ENCODE measurements around the gene RAPGEF6. TPM values are rescaled to one million over a fixed set of nuclear protein-coding genes. Genes with fewer than 3 reads are reported as not detected.

RAPGEF6 gene
- total RNA-seq, 5 donors from 2014 or later (not counting 1 experiment from before 2014, with no cell fraction given): 82.9 to 122 (median 87.7) TPM

DNA sequence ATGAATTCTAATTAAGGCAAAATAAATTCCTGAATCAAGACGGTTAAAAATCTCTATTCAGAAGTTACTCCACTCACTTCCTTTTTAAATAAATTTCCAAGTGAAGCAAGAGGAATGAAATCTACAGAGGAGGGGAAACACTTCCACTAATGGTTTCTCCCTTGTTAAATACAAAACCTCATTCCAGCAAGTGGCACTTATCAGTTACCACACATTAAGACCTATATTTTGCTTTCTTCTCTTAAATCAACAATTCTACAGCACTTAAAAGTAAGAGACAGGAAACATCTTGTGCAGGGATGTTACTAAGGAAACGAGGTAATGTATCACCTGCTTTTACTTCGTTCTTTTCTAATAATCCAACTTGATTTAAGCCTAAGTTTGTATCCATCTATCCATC is 172.6 kb downstream of the RAPGEF6 start:
- CTCF ChIA-PET: interaction anchor here in 1 of 2 donors (0.5 to 0.9 kb wide), 2 partner anchors 8 to 355 kb away, joined by 3 read pairs; no protein-coding TSS in a partner anchor
- Mint-ChIP-seq H3K27me3 (no peaks in the 10 kb centered on the region), H3K4me1 (peaks cover 56 to 74% (median 58%) of the 10 kb centered on the region in 3 donors), H3K36me3 (peaks cover 55% of the 10 kb centered on the region), H3K27ac (peak overlapping the region; percentile 59 to 65), H3K4me3 (peak overlapping the region in 1 of 3 donors; percentile 32), H3K9me3 (no peaks in the 10 kb centered on the region)
- ATAC-seq (replicated peaks in 1 of 4) (peak in 2 of 4 experiments; percentile 55 to 72), DNase-seq (no peak)
- no peaks in the 10 kb centered on the region for H3K9me3 ChIP-seq
- no CpG with 5 or more reads among the region's 3 CpGs for WGBS (ENCODE audit: insufficient coverage)
- no peak overlapping the region for H3K27ac ChIP-seq (ENCODE audit: low read length)
- POLR2A ChIA-PET: interaction anchor here in 1 of 2 donors (0.6 kb wide), 1 partner anchor 19 kb away, joined by 4 read pairs; no protein-coding TSS in a partner anchor
- peaks cover 4 to 42% of the 10 kb centered on the region in 2 donors for H3K36me3 ChIP-seq (ENCODE audit: control insufficient read depth in 2 of 2, extremely low read depth in 1 of 2, insufficient read depth in 1 of 2, low read length in 1 of 2)
- H3K4me3 ChIP-seq (ENCODE audit: control insufficient read depth in 1 of 2, extremely low read depth in 1 of 2, low read length in 1 of 2): no peak overlapping the region
- H3K4me1 ChIP-seq (ENCODE audit: control insufficient read depth in 1 of 2, extremely low read depth in 1 of 2, insufficient read depth in 2 of 2, low read length in 2 of 2): peaks cover 0 to 19% of the 10 kb centered on the region in 2 experiments
- H3K27me3 ChIP-seq (replicated peaks in 1 of 2; ENCODE audit: control insufficient read depth in 2 of 2, extremely low read depth in 1 of 2, insufficient read depth in 2 of 2, low read length in 1 of 2): no peaks in the 10 kb centered on the region

DNA sequence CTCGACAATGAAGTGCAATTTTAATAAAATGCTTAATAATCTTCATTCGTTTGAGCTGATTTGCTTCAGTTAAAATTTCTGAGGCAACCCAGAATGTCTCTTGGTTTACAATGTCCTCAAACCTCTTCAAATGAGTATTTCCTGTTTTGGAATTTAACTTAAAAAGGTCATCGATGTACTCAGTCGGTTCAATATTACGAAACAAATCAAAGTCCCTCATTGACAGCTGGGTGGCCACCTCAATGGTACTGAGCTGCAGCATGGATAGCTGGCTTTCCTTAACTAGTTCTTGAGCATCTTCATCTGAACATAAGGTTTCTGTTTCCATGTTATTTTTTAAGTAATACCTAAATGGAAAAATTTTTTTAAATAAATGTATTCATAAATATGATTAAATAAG is 173.3 kb downstream of the RAPGEF6 start:
- Mint-ChIP-seq H3K36me3 (peaks cover 52% of the 10 kb centered on the region), H3K27ac (peak overlapping the region in 1 of 2 donors; percentile 60), H3K4me1 (peaks cover 52 to 68% (median 54%) of the 10 kb centered on the region in 3 donors), H3K4me3 (no peak overlapping the region), H3K9me3 (no peaks in the 10 kb centered on the region), H3K27me3 (no peaks in the 10 kb centered on the region)
- POLR2A ChIA-PET: interaction anchor here in 1 of 2 donors (0.6 kb wide), 1 partner anchor 1921 kb away, joined by 3 read pairs; no protein-coding TSS in a partner anchor
- Histone ChIP-seq H3K27ac (ENCODE audit: low read length) (no peak overlapping the region), H3K27me3 (replicated peaks in 1 of 2; ENCODE audit: control insufficient read depth in 2 of 2, extremely low read depth in 1 of 2, insufficient read depth in 2 of 2, low read length in 1 of 2) (no peaks in the 10 kb centered on the region), H3K36me3 (ENCODE audit: control insufficient read depth in 2 of 2, extremely low read depth in 1 of 2, insufficient read depth in 1 of 2, low read length in 1 of 2) (peaks cover 4 to 42% of the 10 kb centered on the region in 2 donors), H3K4me1 (ENCODE audit: control insufficient read depth in 1 of 2, extremely low read depth in 1 of 2, insufficient read depth in 2 of 2, low read length in 2 of 2) (peaks cover 0 to 19% of the 10 kb centered on the region in 2 experiments), H3K4me3 (ENCODE audit: control insufficient read depth in 1 of 2, extremely low read depth in 1 of 2, low read length in 1 of 2) (no peak overlapping the region), H3K9me3 (no peaks in the 10 kb centered on the region)
- ATAC-seq (replicated peaks in 1 of 4) (no peak), DNase-seq (no peak)
- CTCF ChIA-PET: no interaction called here
- 80% methylated on average over 4 of the region's 5 CpGs for WGBS (ENCODE audit: insufficient coverage)

GRCh38 chr5:131460867-131461572 is 174.0 kb downstream of the RAPGEF6 start:
- no peak for ATAC-seq (replicated peaks in 1 of 4)
- Mint-ChIP-seq H3K9me3 (no peaks in the 10 kb centered on the region), H3K4me3 (peak overlapping the region in 1 of 3 donors; percentile 54), H3K4me1 (peaks cover 52 to 63% (median 52%) of the 10 kb centered on the region in 3 donors), H3K36me3 (peaks cover 54% of the 10 kb centered on the region), H3K27ac (peak overlapping the region; percentile 60 to 91), H3K27me3 (no peaks in the 10 kb centered on the region)
- no peaks in the 10 kb centered on the region for H3K27me3 ChIP-seq (replicated peaks in 1 of 2; ENCODE audit: control insufficient read depth in 2 of 2, extremely low read depth in 1 of 2, insufficient read depth in 2 of 2, low read length in 1 of 2)
- ChIA-PET CTCF (no interaction called here), POLR2A (interaction anchor here (0.5 to 0.6 kb wide), 4 partner anchors 9 to 1922 kb away, joined by 3 to 7 read pairs (median 5); no protein-coding TSS in a partner anchor)
- no peak for DNase-seq
- no CpG with 5 or more reads among the region's 3 CpGs for WGBS (ENCODE audit: insufficient coverage)
- peak overlapping the region; percentile 6 for H3K27ac ChIP-seq (ENCODE audit: low read length)
- H3K4me3 ChIP-seq (ENCODE audit: control insufficient read depth in 1 of 2, extremely low read depth in 1 of 2, low read length in 1 of 2): no peak overlapping the region
- H3K4me1 ChIP-seq (ENCODE audit: control insufficient read depth in 1 of 2, extremely low read depth in 1 of 2, insufficient read depth in 2 of 2, low read length in 2 of 2): peaks cover 0 to 19% of the 10 kb centered on the region in 2 experiments
- H3K36me3 ChIP-seq (ENCODE audit: control insufficient read depth in 2 of 2, extremely low read depth in 1 of 2, insufficient read depth in 1 of 2, low read length in 1 of 2): peaks cover 7 to 47% of the 10 kb centered on the region in 2 donors
- H3K9me3 ChIP-seq: no peaks in the 10 kb centered on the region

DNA sequence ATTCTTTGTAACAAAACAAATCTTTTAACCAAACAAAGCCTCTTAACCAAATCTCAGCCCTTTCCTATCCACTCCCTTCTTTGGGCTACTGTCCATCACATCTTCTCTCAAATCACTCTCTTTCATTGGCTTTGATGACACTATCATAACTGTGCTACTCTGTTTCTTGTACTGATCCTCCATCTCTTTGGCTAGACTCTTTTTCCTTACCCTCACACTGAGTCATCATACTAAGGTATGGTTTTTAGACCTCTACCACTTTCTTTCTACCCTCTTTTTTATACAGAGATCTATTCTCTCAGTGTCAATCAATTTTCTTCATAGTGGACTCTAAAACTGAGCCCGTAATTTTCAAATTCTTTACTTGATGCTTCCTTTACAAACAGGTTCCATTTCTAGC is 174.9 kb downstream of the RAPGEF6 start:
- H3K36me3 Mint-ChIP-seq: peaks cover 63% of the 10 kb centered on the region
- H3K27ac Mint-ChIP-seq: peak overlapping the region; percentile 50 to 59
- no CpG with 5 or more reads among the region's 1 CpG for WGBS (ENCODE audit: insufficient coverage)
- ATAC-seq (replicated peaks in 1 of 4): no peak
- no peaks in the 10 kb centered on the region for H3K9me3 Mint-ChIP-seq
- POLR2A ChIA-PET: interaction anchor here (0.6 kb wide), 2 partner anchors 8 kb away, joined by 3 read pairs; no protein-coding TSS in a partner anchor
- no peaks in the 10 kb centered on the region for H3K27me3 Mint-ChIP-seq
- no peaks in the 10 kb centered on the region for H3K27me3 ChIP-seq (replicated peaks in 1 of 2; ENCODE audit: control insufficient read depth in 2 of 2, extremely low read depth in 1 of 2, insufficient read depth in 2 of 2, low read length in 1 of 2)
- H3K4me3 Mint-ChIP-seq: no peak overlapping the region
- H3K4me1 ChIP-seq (ENCODE audit: control insufficient read depth in 1 of 2, extremely low read depth in 1 of 2, insufficient read depth in 2 of 2, low read length in 2 of 2): peaks cover 0 to 19% of the 10 kb centered on the region in 2 experiments
- peaks cover 9 to 52% of the 10 kb centered on the region in 2 donors for H3K36me3 ChIP-seq (ENCODE audit: control insufficient read depth in 2 of 2, extremely low read depth in 1 of 2, insufficient read depth in 1 of 2, low read length in 1 of 2)
- no peaks in the 10 kb centered on the region for H3K9me3 ChIP-seq
- CTCF ChIA-PET: no interaction called here
- DNase-seq: no peak
- H3K4me3 ChIP-seq (ENCODE audit: control insufficient read depth in 1 of 2, extremely low read depth in 1 of 2, low read length in 1 of 2): no peak overlapping the region
- peaks cover 47 to 60% (median 52%) of the 10 kb centered on the region in 3 donors for H3K4me1 Mint-ChIP-seq
- no peak overlapping the region for H3K27ac ChIP-seq (ENCODE audit: low read length)

GRCh38 chr5:131459216-131459615 is 175.8 kb downstream of the RAPGEF6 start:
- Histone ChIP-seq H3K36me3 (ENCODE audit: control insufficient read depth in 2 of 2, extremely low read depth in 1 of 2, insufficient read depth in 1 of 2, low read length in 1 of 2) (peaks cover 9 to 58% of the 10 kb centered on the region in 2 donors), H3K4me3 (ENCODE audit: control insufficient read depth in 1 of 2, extremely low read depth in 1 of 2, low read length in 1 of 2) (no peak overlapping the region), H3K27ac (ENCODE audit: low read length) (no peak overlapping the region), H3K27me3 (replicated peaks in 1 of 2; ENCODE audit: control insufficient read depth in 2 of 2, extremely low read depth in 1 of 2, insufficient read depth in 2 of 2, low read length in 1 of 2) (no peaks in the 10 kb centered on the region), H3K4me1 (ENCODE audit: control insufficient read depth in 1 of 2, extremely low read depth in 1 of 2, insufficient read depth in 2 of 2, low read length in 2 of 2) (peaks cover 0 to 19% of the 10 kb centered on the region in 2 experiments), H3K9me3 (no peaks in the 10 kb centered on the region)
- Mint-ChIP-seq H3K27me3 (no peaks in the 10 kb centered on the region), H3K4me1 (peaks cover 49 to 60% (median 52%) of the 10 kb centered on the region in 3 donors), H3K36me3 (peaks cover 72% of the 10 kb centered on the region), H3K9me3 (no peaks in the 10 kb centered on the region), H3K4me3 (no peak overlapping the region), H3K27ac (peak overlapping the region in 1 of 2 donors; percentile 74)
- DNase-seq: no peak
- no peak for ATAC-seq (replicated peaks in 1 of 4)
- POLR2A ChIA-PET: interaction anchor here (0.6 kb wide), 2 partner anchors 9 kb away, joined by 3 read pairs; no protein-coding TSS in a partner anchor
- CTCF ChIA-PET: no interaction called here

GRCh38 chr5:131457193-131457592 is 177.8 kb downstream of the RAPGEF6 start:
- peaks cover 38 to 48% (median 44%) of the 10 kb centered on the region in 3 donors for H3K4me1 Mint-ChIP-seq

More at GRCh38 chr5:131457193-131457592, 177.8 kb downstream of the RAPGEF6 start:
- Mint-ChIP-seq H3K36me3 (peaks cover 73% of the 10 kb centered on the region), H3K9me3 (no peaks in the 10 kb centered on the region), H3K27ac (no peak overlapping the region), H3K27me3 (no peaks in the 10 kb centered on the region), H3K4me3 (no peak overlapping the region)
- ATAC-seq (replicated peaks in 1 of 4) (no peak), DNase-seq (no peak)
- Histone ChIP-seq H3K27me3 (replicated peaks in 1 of 2; ENCODE audit: control insufficient read depth in 2 of 2, extremely low read depth in 1 of 2, insufficient read depth in 2 of 2, low read length in 1 of 2) (no peaks in the 10 kb centered on the region), H3K4me3 (ENCODE audit: control insufficient read depth in 1 of 2, extremely low read depth in 1 of 2, low read length in 1 of 2) (no peak overlapping the region), H3K4me1 (ENCODE audit: control insufficient read depth in 1 of 2, extremely low read depth in 1 of 2, insufficient read depth in 2 of 2, low read length in 2 of 2) (peaks cover 0 to 10% of the 10 kb centered on the region in 2 experiments), H3K9me3 (no peaks in the 10 kb centered on the region), H3K27ac (ENCODE audit: low read length) (no peak overlapping the region), H3K36me3 (ENCODE audit: control insufficient read depth in 2 of 2, extremely low read depth in 1 of 2, insufficient read depth in 1 of 2, low read length in 1 of 2) (peaks cover 9 to 67% of the 10 kb centered on the region in 2 donors)
- WGBS (ENCODE audit: insufficient coverage): no CpG with 5 or more reads among the region's 1 CpG
- POLR2A ChIA-PET: interaction anchor here in 1 of 2 donors (0.6 kb wide), 1 partner anchor 1241 kb away, joined by 3 read pairs; no protein-coding TSS in a partner anchor
- CTCF ChIA-PET: no interaction called here

Data from T-cell (primary cell).